Measurements from ENCODE around the gene NOP10.

GRCh38 chr15:34376856-34377255, 33.9 kb upstream of the NOP10 start:
- TF ChIP-seq REST (IDR thresholded peaks at IDR 0.05; ENCODE audit: low read depth, low read length) (no peak), MAX (IDR thresholded peaks at IDR 0.05; ENCODE audit: low read depth) (no peak), CTCF (IDR thresholded peaks at IDR 0.05) (no peak), SIN3A (IDR thresholded peaks at IDR 0.05; ENCODE audit: borderline replicate concordance, low read depth, low read length) (no peak), EP300 (IDR thresholded peaks at IDR 0.05; ENCODE audit: borderline replicate concordance in 1 of 2, low read depth in 1 of 2, low read length in 1 of 2) (no peak), USF2 (IDR thresholded peaks at IDR 0.05; ENCODE audit: borderline replicate concordance, low read depth, low read length) (no peak), FOSL2 (IDR thresholded peaks at IDR 0.05; ENCODE audit: borderline replicate concordance, low read depth) (no peak), GABPA (IDR thresholded peaks at IDR 0.05; ENCODE audit: low read depth) (no peak), RAD21 (IDR thresholded peaks at IDR 0.05; ENCODE audit: low read length) (no peak), NRF1 (IDR thresholded peaks at IDR 0.05; ENCODE audit: low read depth, low read length) (no peak), IRF3 (IDR thresholded peaks at IDR 0.05; ENCODE audit: low read depth, low read length) (no peak), RCOR1 (IDR thresholded peaks at IDR 0.05; ENCODE audit: low read length) (no peak)
